SU-DHL-6 (cell line): ENCODE measurements around the gene CRISPLD2.

Experiments
- CTCF ChIP-seq: fragments of 200-600 bp; sonication (generic); IDR thresholded peaks from one replicate; pipeline ENCODE4 v1.5.1; 2017; ENCODE audit warnings: antibody characterized with exemption, mild to moderate bottlenecking, low read length, moderate library complexity; ENCODE audit not compliant: insufficient read depth, poor library complexity, severe bottlenecking
- EZH2phosphoT487 ChIP-seq: fragments of 200-600 bp; sonication (generic), shearing (Covaris generic); conservative IDR thresholded peaks from 2 replicates; pipeline ENCODE4 v1.6.1; 2018; ENCODE audit warnings: mild to moderate bottlenecking, antibody characterized with exemption, low read length, moderate library complexity, mixed read lengths

GRCh38 chr16:84791088-84791487, 28.7 kb upstream of the CRISPLD2 start:
- TF ChIP-seq CTCF (no peak), EZH2phosphoT487 (no peak)
